Suprapubic skin (tissue), 4 donors: ENCODE measurements around the gene NRXN3. TPM values are rescaled to one million over a fixed set of nuclear protein-coding genes. Genes with fewer than 3 reads are reported as not detected.
"Not testable (repeated sequence)": the region's sequence is repeated elsewhere in the genome, so short reads cannot be mapped to it uniquely, and the experiment has no call there.

ENCODE experiments used
- DNase-seq, 2 donors: peaks; one replicate each; pipeline ENCODE4 v3.0.0-alpha.2; 2019; ENCODE audit warnings: low spot score in 2 of 2
- H3K27ac ChIP-seq: fragments of 200-600 bp; sonication (generic); one replicate; pipeline ENCODE4 v1.5.1; 2019
- H3K27me3 ChIP-seq: fragments of 200-600 bp; sonication (generic); one replicate; pipeline ENCODE4 v1.5.1; 2019
- H3K36me3 ChIP-seq: fragments of 200-600 bp; sonication (generic); one replicate; pipeline ENCODE4 v1.5.1; 2019
- H3K4me1 ChIP-seq: fragments of 200-600 bp; sonication (generic); one replicate; pipeline ENCODE4 v1.5.1; 2019
- H3K4me3 ChIP-seq: fragments of 200-600 bp; sonication (generic); one replicate; pipeline ENCODE4 v1.5.1; 2019; ENCODE audit warnings: mild to moderate bottlenecking
- H3K9me3 ChIP-seq: fragments of 200-600 bp; sonication (generic); one replicate; pipeline ENCODE4 v1.5.1; 2019
- EP300 ChIP-seq: sonication (generic); formaldehyde crosslinking; IDR thresholded peaks from one replicate; pipeline ENCODE4 v1.6.1; 2017; ENCODE audit warnings: antibody characterized with exemption
- POLR2A ChIP-seq, 2 donors: fragments of 450-650 bp; IDR thresholded peaks; one replicate each; pipeline ENCODE4 v1.6.1; 2017; ENCODE audit warnings: antibody characterized with exemption in 2 of 2, mild to moderate bottlenecking in 2 of 2, moderate library complexity in 2 of 2
- POLR2AphosphoS5 ChIP-seq, 3 donors: sonication (generic); formaldehyde crosslinking; IDR thresholded peaks; one replicate each; pipeline ENCODE4 v1.6.1; 2017; ENCODE audit warnings: antibody characterized with exemption in 3 of 3
- WGBS: methylation state at CpG from one replicate; pipeline ENCODE4 v1.1.5; 2018; 5-methylcytosine and 5-hydroxymethylcytosine counted together
- total RNA-seq, 4 donors: library from RNA; depleted of rRNA; stranded (reverse); fragments of >200 nt; gene quantifications; one replicate each; pipeline ENCODE4 v1.1.0, GENCODE V29; 2016
- TF ChIP-seq, protein P1 (sequence below), 2 donors: fragments of 200-600 bp in 1 of 2; fragments of 450-650 bp in 1 of 2; sonication (generic) in 1 of 2; IDR thresholded peaks; one replicate each; pipeline ENCODE4 v1.5.1; 2016 to 2019; ENCODE audit warnings: antibody characterized with exemption in 2 of 2, mild to moderate bottlenecking in 1 of 2, moderate library complexity in 1 of 2

The NRXN3 gene
- total RNA-seq, 4 donors from 2014 or later, result 0.79 to 4.3 (median 3.3) TPM

- Histone ChIP-seq H3K9me3 (no peaks in the 10 kb centered on the region), H3K36me3 (no peaks in the 10 kb centered on the region), H3K4me1 (no peaks in the 10 kb centered on the region), H3K27ac (no peak overlapping the region), H3K4me3 (no peak overlapping the region), H3K27me3 (no peaks in the 10 kb centered on the region)
- TF ChIP-seq POLR2AphosphoS5 (IDR thresholded peaks at IDR 0.05) (no peak), POLR2A (IDR thresholded peaks at IDR 0.05) (no peak), EP300 (no peak)
- TF ChIP-seq, protein P1, sequence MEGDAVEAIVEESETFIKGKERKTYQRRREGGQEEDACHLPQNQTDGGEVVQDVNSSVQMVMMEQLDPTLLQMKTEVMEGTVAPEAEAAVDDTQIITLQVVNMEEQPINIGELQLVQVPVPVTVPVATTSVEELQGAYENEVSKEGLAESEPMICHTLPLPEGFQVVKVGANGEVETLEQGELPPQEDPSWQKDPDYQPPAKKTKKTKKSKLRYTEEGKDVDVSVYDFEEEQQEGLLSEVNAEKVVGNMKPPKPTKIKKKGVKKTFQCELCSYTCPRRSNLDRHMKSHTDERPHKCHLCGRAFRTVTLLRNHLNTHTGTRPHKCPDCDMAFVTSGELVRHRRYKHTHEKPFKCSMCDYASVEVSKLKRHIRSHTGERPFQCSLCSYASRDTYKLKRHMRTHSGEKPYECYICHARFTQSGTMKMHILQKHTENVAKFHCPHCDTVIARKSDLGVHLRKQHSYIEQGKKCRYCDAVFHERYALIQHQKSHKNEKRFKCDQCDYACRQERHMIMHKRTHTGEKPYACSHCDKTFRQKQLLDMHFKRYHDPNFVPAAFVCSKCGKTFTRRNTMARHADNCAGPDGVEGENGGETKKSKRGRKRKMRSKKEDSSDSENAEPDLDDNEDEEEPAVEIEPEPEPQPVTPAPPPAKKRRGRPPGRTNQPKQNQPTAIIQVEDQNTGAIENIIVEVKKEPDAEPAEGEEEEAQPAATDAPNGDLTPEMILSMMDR (IDR thresholded peaks at IDR 0.05), result no peak
- 43% methylated on average over 3 of the region's 3 CpGs for WGBS
- no peak for DNase-seq
Observed at GRCh38 chr14:79098324-79098723, 928.2 kb downstream of the NRXN3 start.

- H3K36me3 ChIP-seq, result no peaks in the 10 kb centered on the region
- TF ChIP-seq POLR2A (IDR thresholded peaks at IDR 0.05) (no peak), EP300 (no peak), POLR2AphosphoS5 (IDR thresholded peaks at IDR 0.05) (no peak)
- TF ChIP-seq, protein P1 (IDR thresholded peaks at IDR 0.05), result no peak
- 97% methylated on average over 1 of the region's 1 CpG for WGBS
- no peaks in the 10 kb centered on the region for H3K9me3 ChIP-seq
- no peak for DNase-seq
- H3K4me1 ChIP-seq, result no peaks in the 10 kb centered on the region
- no peak overlapping the region for H3K27ac ChIP-seq
- no peaks in the 10 kb centered on the region for H3K27me3 ChIP-seq
- H3K4me3 ChIP-seq, result no peak overlapping the region
Observed at GRCh38 chr14:79100578-79100977, 930.4 kb downstream of the NRXN3 start.

DNA sequence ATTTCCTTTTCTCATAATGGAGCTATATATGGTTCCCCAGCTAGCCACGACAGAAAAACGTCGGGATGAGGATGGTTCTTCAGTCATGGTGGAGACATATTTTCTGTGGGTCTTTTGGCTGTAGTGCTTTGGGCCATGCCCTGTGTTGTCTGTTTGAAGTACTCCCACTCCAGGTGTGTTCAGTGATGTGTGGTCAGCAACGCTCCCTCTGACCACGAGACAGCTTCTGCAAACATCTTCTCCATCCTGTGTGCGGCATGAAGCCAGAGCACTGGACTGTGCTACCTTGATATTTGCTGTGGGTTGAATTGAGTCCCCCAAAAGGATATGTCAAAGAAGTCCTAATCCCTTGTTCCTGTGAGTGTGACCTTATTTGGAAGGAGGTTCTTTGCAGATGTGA lies 931.2 kb downstream of the NRXN3 start:
- 79% methylated on average over 6 of the region's 6 CpGs for WGBS
- Histone ChIP-seq H3K4me1 (no peaks in the 10 kb centered on the region), H3K27ac (no peak overlapping the region), H3K27me3 (no peaks in the 10 kb centered on the region), H3K4me3 (no peak overlapping the region), H3K36me3 (no peaks in the 10 kb centered on the region), H3K9me3 (no peaks in the 10 kb centered on the region)
- TF ChIP-seq POLR2AphosphoS5 (IDR thresholded peaks at IDR 0.05) (no peak), POLR2A (IDR thresholded peaks at IDR 0.05) (no peak), EP300 (no peak)
- TF ChIP-seq, protein P1 (IDR thresholded peaks at IDR 0.05), result no peak
- no peak for DNase-seq

GRCh38 chr14:79103764-79104163 lies 933.6 kb downstream of the NRXN3 start:
- no peak overlapping the region for H3K27ac ChIP-seq
- 55% methylated on average over 2 of the region's 2 CpGs for WGBS

DNA sequence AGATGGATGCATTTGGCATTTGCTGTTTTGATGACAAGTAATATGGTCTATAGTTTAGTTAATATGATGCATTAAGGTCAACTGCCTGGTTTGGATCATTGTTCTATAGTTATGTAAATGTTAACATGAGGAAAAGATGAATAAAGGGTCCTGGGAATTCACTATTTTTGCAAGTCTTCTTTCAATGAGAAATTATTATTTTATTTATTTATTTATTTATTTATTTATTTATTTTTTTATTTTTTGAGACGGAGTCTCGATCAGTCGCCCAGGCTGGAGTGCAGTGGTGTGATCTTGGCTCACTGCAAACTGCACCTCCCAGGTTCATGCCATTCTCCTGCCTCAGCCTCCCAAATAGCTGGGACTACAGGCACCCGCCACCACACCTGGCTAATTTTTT lies 940.4 kb downstream of the NRXN3 start:
- not testable (repeated sequence) for H3K27me3 ChIP-seq, H3K4me1 ChIP-seq, H3K9me3 ChIP-seq, DNase-seq, H3K27ac ChIP-seq, H3K36me3 ChIP-seq, H3K4me3 ChIP-seq
- WGBS, result 48% methylated on average over 4 of the region's 4 CpGs

More at GRCh38 chr14:79103764-79104163, 933.6 kb downstream of the NRXN3 start:
- TF ChIP-seq EP300, result no peak
- no peak for TF ChIP-seq POLR2A (IDR thresholded peaks at IDR 0.05)
- no peak for TF ChIP-seq POLR2AphosphoS5 (IDR thresholded peaks at IDR 0.05)
- TF ChIP-seq, protein P1 (IDR thresholded peaks at IDR 0.05), result no peak
- H3K27me3 ChIP-seq, result no peaks in the 10 kb centered on the region
- H3K36me3 ChIP-seq, result no peaks in the 10 kb centered on the region
- no peaks in the 10 kb centered on the region for H3K9me3 ChIP-seq
- no peak for DNase-seq
- H3K4me3 ChIP-seq, result no peak overlapping the region
- no peaks in the 10 kb centered on the region for H3K4me1 ChIP-seq

DNA sequence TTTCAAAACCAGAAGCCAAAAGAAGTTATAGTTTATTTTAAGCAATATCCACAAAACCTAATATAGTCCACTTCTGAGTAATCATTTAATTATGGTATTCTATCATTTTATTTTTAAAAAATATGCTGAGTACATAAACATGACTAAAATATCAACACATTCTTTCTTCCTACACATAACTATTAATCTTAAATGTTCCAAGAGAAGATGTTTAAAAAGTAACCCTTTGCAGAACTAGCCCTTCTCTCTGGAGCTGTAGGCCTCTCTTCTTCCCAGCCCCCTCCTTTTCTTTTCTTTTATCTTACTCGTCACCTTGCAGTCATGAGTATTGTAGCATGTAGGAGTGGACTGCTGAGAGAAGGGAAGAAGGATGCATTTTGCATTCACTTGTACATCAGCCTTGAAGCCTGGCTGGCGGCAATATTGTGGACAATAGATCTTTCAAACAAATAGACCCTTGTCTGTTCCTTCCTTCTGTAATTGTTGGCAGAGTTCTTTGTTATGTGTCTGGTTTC lies 941.9 kb downstream of the NRXN3 start:
- TF ChIP-seq, protein P1 (IDR thresholded peaks at IDR 0.05), result no peak
- TF ChIP-seq EP300 (no peak), POLR2A (IDR thresholded peaks at IDR 0.05) (no peak), POLR2AphosphoS5 (IDR thresholded peaks at IDR 0.05) (no peak)
- no peaks in the 10 kb centered on the region for H3K27me3 ChIP-seq
- no peaks in the 10 kb centered on the region for H3K36me3 ChIP-seq
- WGBS, result 28% methylated on average over 2 of the region's 2 CpGs
- no peak for DNase-seq
- H3K4me1 ChIP-seq, result no peaks in the 10 kb centered on the region
- no peak overlapping the region for H3K4me3 ChIP-seq
- H3K27ac ChIP-seq, result no peak overlapping the region
- H3K9me3 ChIP-seq, result no peaks in the 10 kb centered on the region
